ENCODE measurements around the gene ALB. TPM values are rescaled to one million over a fixed set of nuclear protein-coding genes. Genes with fewer than 3 reads are reported as not detected.

ALB gene
- total RNA-seq, 1 donor from 2014 or later = not detected

DNA sequence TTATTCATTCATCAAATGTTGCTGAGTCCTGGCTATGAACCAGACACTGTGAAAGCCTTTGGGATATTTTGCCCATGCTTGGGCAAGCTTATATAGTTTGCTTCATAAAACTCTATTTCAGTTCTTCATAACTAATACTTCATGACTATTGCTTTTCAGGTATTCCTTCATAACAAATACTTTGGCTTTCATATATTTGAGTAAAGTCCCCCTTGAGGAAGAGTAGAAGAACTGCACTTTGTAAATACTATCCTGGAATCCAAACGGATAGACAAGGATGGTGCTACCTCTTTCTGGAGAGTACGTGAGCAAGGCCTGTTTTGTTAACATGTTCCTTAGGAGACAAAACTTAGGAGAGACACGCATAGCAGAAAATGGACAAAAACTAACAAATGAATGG lies 30.2 kb downstream of the ALB start:
- no peak for TF ChIP-seq CTCF (IDR thresholded peaks at IDR 0.05)
- ATAC-seq (ENCODE audit: low read depth) = no peak
- intact Hi-C loops (cut with micrococcal nuclease) = loop anchor here (10.0 kb wide), 1 partner anchor 700 kb away; no protein-coding TSS in a partner anchor
- Mint-ChIP-seq H3K4me1 (no peaks in the 10 kb centered on the region), H3K9me3 (no peaks in the 10 kb centered on the region), H3K27ac (no peak overlapping the region), H3K27me3 (peaks cover 8% of the 10 kb centered on the region), H3K36me3 (ENCODE audit: low read depth) (no peaks in the 10 kb centered on the region), H3K4me3 (no peak overlapping the region)
- ChIA-PET POLR2A (no interaction called here), CTCF (no interaction called here)
- DNase-seq = no peak

DNA sequence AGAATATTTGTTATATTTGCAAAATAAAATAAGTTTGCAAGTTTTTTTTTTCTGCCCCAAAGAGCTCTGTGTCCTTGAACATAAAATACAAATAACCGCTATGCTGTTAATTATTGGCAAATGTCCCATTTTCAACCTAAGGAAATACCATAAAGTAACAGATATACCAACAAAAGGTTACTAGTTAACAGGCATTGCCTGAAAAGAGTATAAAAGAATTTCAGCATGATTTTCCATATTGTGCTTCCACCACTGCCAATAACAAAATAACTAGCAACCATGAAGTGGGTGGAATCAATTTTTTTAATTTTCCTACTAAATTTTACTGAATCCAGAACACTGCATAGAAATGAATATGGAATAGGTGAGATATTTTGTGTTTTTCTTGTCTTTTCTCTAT lies 31.9 kb downstream of the ALB start, which contains the start of gene AFP:
Gene AFP, plus strand, starts transcription at position 238 of the 400 bp plus-strand sequence. Its CDS starts 42 bp downstream, at position 280.
- intact Hi-C loops (cut with micrococcal nuclease) = loop anchor here (5.0 to 10.0 kb wide), 2 partner anchors 216 to 699 kb away; no protein-coding TSS in a partner anchor
- Mint-ChIP-seq H3K27me3 (peaks cover 10% of the 10 kb centered on the region), H3K4me3 (no peak within 1 kb of the TSS), H3K9me3 (no peaks in the 10 kb centered on the region), H3K36me3 (ENCODE audit: low read depth) (no peaks in the 10 kb centered on the region), H3K4me1 (no peaks in the 10 kb centered on the region), H3K27ac (no peak within 1 kb of the TSS)
- ChIA-PET CTCF (no interaction called here), POLR2A (no interaction called here)
- TF ChIP-seq CTCF (IDR thresholded peaks at IDR 0.05) = no peak
- ATAC-seq (ENCODE audit: low read depth) (no peak), DNase-seq (no peak)

- Mint-ChIP-seq H3K9me3 (no peaks in the 10 kb centered on the region), H3K27me3 (peaks cover 15% of the 10 kb centered on the region), H3K4me1 (no peaks in the 10 kb centered on the region), H3K36me3 (ENCODE audit: low read depth) (no peaks in the 10 kb centered on the region), H3K27ac (no peak overlapping the region), H3K4me3 (no peak overlapping the region)
- DNase-seq = no peak
- intact Hi-C loops (cut with micrococcal nuclease) = loop anchor here (5.0 to 10.0 kb wide), 2 partner anchors 215 to 698 kb away; no protein-coding TSS in a partner anchor
- POLR2A ChIA-PET = no interaction called here
- ATAC-seq (ENCODE audit: low read depth) = no peak
- TF ChIP-seq CTCF (IDR thresholded peaks at IDR 0.05) = no peak
- CTCF ChIA-PET = no interaction called here
Observed at GRCh38 chr4:73436674-73437557, 32.8 kb downstream of the ALB start.

DNA sequence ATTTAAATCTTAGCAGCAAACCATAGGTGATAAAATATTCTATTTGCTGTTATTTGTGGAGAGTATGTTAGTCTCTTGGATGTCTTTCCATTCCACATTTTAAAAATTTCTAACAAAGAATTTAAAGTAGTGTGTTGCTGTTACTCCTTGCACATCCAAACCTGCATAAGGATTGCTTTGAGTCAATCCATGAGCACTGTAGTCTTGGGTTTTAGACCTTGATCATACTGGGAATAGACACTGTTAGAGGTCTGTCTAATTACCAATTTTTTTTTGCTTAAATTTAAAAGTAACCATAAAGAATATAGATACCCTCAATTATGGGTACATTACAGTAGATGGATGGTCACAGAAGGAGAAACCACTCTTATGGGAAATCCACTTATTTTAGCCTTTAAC lies 33.5 kb downstream of the ALB start:
- ChIA-PET CTCF (no interaction called here), POLR2A (no interaction called here)
- ATAC-seq (ENCODE audit: low read depth) (no peak), DNase-seq (no peak)
- Mint-ChIP-seq H3K9me3 (no peaks in the 10 kb centered on the region), H3K27me3 (peaks cover 15% of the 10 kb centered on the region), H3K4me1 (no peaks in the 10 kb centered on the region), H3K27ac (no peak overlapping the region), H3K4me3 (no peak overlapping the region), H3K36me3 (ENCODE audit: low read depth) (no peaks in the 10 kb centered on the region)
- intact Hi-C loops (cut with micrococcal nuclease) = loop anchor here (5.0 to 10.0 kb wide), 2 partner anchors 215 to 697 kb away; no protein-coding TSS in a partner anchor
- no peak for TF ChIP-seq CTCF (IDR thresholded peaks at IDR 0.05)

- peaks cover 15% of the 10 kb centered on the region for H3K27me3 Mint-ChIP-seq
- H3K36me3 Mint-ChIP-seq (ENCODE audit: low read depth) = no peaks in the 10 kb centered on the region
- DNase-seq (no peak), ATAC-seq (ENCODE audit: low read depth) (no peak)
- ChIA-PET POLR2A (no interaction called here), CTCF (no interaction called here)
- no peak overlapping the region for H3K4me3 Mint-ChIP-seq
- H3K9me3 Mint-ChIP-seq = no peaks in the 10 kb centered on the region
- no peaks in the 10 kb centered on the region for H3K4me1 Mint-ChIP-seq
- no peak overlapping the region for H3K27ac Mint-ChIP-seq
- no peak for TF ChIP-seq CTCF (IDR thresholded peaks at IDR 0.05)
- intact Hi-C loops (cut with micrococcal nuclease) = loop anchor here (5.0 to 10.0 kb wide), 2 partner anchors 214 to 697 kb away; no protein-coding TSS in a partner anchor
Observed at GRCh38 chr4:73438048-73438447, 34.0 kb downstream of the ALB start.

Measured in activated B cell treated with CpG ODN at 0.5 μM for 24 hours (primary cell).